Caki2 (cell line): Measurements from ENCODE around the gene MAP1LC3B2. TPM values are rescaled to one million over a fixed set of nuclear protein-coding genes. Genes with fewer than 3 reads are reported as not detected.

Experiments
- DNase-seq: peaks from one replicate; pipeline ENCODE4 v3.0.0-alpha.2; 2015; ENCODE audit warnings: low read depth
- in situ Hi-C: cut with HindIII; loops from 2 replicates; pipeline ENCODE4 v1.10.0; 2016; ENCODE audit warnings: low sequenced_read_pairs, low pct_unique_long_range_greater_than_20kb, mixed read lengths
- total RNA-seq: library from RNA; depleted of rRNA; stranded (reverse); fragments of >200 nt; shearing (Covaris generic); gene quantifications from 2 replicates; pipeline ENCODE4 v1.2.3, GENCODE V29; 2014; ENCODE audit warnings: low replicate concordance

The MAP1LC3B2 gene
- total RNA-seq, 1 experiment from 2014 or later, result not detected

DNA sequence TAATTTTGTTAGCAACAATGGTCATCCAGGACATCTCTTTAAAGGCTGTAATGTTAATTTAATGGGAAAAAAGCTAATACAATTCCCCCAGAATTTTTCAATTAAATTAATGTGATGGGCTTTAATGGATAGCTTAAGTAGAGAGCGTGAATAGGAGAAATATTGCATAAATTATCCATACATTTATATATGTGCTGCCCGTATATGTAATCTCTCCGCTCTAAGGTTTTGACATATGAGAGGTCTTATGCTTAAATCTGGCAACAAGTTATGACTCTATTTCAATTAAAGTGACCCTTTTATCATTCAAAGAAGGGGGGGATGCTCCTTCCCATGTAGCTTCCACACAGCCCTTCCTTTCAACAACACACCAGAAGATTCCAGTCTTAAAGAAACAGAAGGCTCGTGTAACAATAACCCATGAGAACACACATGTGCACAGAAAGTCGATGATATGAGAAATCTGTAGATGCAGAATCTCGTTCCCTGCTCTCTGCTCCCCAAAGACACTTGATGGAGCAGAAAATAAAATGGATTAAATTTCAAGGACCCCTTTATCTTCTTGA, 24.0 kb downstream of the MAP1LC3B2 start:
- DNase-seq, result no peak
- in situ Hi-C loops, result no loop called here

- no peak for DNase-seq
- in situ Hi-C loops, result no loop called here
Observed at GRCh38 chr12:116587270-116587669, 28.1 kb downstream of the MAP1LC3B2 start.

DNA sequence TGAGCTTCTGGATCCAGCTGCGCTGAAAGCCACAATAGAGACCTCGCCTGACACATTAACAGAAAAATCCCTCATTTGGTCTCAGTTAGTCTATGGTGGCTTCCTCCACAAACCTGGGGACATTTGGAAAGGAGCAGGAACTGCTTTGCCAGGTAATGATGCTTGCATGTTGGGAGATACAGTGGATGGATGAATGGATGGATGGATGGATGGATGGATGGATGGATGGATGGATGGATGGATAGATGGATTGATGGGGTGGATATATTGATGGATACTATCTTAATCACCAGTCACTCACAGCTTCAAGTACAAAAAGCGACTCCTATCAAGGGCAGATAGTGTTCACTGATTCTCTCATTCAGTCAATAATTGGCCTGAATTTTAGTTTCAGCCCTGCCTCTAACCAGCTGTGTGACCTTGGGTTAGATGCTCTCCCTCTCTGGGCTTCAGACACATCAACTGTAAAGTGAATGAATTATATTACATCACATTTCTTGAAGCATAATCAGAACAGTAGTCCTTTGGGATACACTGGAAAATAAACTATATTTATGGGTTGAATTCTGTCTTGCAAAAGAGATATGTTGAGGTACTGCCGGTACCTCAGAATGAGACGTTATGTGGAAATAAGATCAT, 29.3 kb downstream of the MAP1LC3B2 start:
- in situ Hi-C loops, result no loop called here

DNA sequence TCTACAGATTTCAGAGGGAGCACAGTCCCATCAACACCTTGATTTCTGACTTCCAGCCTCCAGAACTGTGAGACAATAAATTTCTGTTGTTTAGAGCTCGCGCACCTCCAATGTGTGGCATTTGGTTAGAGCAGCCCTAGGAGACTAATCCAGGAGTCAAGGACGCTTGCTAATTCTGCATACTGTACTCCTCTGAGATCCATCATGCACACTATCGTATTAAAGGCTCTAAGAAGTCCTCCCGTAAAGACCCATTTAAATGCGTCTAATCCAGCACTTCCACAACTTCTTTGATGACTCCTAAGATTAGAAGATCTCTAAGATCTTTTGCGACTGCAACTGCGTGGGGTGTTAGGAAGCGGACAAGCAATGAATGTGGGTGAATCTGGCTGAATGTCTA, 30.4 kb downstream of the MAP1LC3B2 start:
- in situ Hi-C loops, result no loop called here
- no peak for DNase-seq

More for the DNA sequence above, 29.3 kb downstream of the MAP1LC3B2 start:
- DNase-seq, result no peak

DNA sequence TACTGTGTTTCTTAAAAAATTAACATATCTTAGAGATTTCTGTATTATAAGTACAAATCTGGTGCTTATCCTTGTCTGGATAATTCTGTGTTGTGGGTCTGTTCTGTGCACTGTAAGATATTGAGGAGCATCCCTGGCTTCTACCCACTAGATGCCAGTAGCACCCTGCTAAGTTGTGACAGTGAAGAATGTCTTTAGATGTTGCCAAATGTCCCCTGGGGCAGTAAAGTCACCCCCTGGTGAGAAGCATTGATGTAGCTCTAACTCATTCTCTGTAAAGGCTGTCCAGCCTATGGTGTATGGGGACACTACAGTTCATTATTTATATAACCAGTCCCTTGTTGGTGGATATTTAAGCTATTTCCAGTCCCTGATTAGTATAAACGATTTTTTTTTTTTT, 31.4 kb downstream of the MAP1LC3B2 start:
- DNase-seq, result peak; percentile 7
- in situ Hi-C loops, result no loop called here

DNA sequence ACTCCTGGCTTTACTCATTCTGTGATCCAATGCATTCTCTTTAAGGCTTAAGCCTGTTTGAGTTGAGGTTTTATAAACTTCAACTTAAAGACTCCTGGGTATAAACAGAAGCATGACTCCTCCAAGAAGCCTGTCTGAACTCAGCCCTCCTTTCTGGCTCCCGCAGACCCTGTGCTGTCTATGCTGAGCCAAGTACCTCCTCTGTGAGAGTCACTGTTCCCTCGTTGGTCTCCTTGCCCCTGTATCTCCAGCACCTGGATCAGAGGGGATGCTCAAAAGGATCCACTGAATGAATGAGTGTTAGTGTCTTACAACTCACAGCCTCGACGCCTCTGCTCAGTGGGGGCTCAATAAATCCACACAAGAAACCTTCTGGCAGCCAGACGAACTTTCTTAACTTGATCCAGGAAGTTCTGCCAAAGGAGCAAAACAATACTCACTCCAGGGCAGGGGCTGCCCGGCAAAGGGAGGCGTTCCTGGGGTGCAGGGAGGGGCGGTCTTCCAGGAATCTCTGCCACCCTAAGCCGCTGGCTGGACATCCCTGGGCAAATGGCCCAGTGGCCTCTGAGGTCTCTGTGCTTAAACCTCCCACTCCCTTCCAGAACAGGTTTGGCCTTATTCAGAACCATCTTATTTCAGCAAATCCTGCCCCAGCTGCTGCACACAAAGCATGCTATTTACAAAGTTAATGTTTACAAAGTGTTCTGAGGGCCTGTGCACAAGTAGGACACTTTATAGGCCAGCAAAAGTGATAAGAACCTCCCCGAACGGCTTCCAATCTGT, 32.9 kb downstream of the MAP1LC3B2 start:
- DNase-seq, result no peak
- in situ Hi-C loops, result no loop called here

- in situ Hi-C loops, result no loop called here
- DNase-seq, result no peak
Observed at GRCh38 chr12:116592731-116593130, 33.5 kb downstream of the MAP1LC3B2 start.

GRCh38 chr12:116594325-116595038, 35.3 kb downstream of the MAP1LC3B2 start:
- no peak for DNase-seq
- in situ Hi-C loops, result no loop called here

DNA sequence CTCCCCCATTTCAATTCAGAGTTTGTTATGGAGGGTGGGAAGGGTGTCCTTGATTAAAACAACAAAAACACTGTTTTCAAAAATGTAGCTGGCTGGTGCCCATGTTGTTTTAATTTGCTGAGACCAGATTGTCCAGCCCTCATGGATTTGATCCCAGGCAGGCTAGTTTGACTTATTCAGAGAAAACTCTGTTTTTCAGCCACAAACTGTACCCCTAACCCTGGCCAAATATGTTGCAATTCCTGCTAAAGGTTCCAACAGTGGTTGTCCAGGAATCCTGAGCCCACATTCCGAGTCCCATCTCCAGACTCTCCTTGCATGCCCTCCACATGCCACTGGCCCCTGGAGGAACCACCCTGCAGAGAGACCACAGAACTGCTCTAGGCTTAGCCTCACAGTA, 36.0 kb downstream of the MAP1LC3B2 start:
- no peak for DNase-seq
- in situ Hi-C loops, result no loop called here

DNA sequence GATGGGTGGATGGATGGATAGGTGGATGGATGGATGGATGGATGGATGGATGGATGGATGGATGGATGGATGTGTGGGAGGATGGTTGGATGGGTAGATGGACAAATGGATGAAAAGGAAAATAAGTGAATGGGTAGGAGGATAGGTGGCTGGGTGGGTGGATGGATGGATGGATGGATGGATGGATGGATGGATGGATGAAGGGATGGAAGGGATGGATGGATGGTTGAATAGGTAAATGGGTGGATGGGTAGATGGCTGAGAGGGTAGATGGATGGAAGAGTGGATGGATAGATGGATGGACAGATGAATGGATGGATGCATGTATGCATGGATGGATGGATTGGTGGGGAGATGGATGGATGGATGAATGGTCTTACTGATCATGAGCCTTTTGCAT, 36.5 kb downstream of the MAP1LC3B2 start:
- in situ Hi-C loops, result no loop called here
- DNase-seq, result no peak

DNA sequence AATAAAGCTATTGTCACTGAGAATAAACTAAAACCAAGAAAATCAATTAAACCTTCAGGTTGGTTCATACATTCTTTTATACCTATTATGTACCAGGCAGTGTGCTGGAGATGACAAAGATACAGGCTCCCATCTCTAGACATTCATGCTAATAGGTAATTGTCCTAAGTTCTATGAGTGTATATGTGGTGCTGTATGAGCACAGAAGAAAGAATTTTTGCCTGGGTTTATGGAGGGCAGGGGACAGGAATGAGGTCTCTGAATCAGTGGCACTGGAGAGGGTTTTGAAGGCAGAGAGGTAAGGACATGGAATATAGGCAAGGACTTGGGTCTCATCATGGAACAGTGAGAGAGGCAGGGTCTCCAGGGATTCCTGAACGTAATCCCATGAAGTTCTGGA, 38.7 kb downstream of the MAP1LC3B2 start:
- DNase-seq, result no peak
- in situ Hi-C loops, result no loop called here

GRCh38 chr12:116598311-116599284, 39.4 kb downstream of the MAP1LC3B2 start:
- no peak for DNase-seq
- in situ Hi-C loops, result no loop called here

GRCh38 chr12:116599285-116600136, 40.3 kb downstream of the MAP1LC3B2 start:
- DNase-seq, result no peak
- in situ Hi-C loops, result no loop called here

DNA sequence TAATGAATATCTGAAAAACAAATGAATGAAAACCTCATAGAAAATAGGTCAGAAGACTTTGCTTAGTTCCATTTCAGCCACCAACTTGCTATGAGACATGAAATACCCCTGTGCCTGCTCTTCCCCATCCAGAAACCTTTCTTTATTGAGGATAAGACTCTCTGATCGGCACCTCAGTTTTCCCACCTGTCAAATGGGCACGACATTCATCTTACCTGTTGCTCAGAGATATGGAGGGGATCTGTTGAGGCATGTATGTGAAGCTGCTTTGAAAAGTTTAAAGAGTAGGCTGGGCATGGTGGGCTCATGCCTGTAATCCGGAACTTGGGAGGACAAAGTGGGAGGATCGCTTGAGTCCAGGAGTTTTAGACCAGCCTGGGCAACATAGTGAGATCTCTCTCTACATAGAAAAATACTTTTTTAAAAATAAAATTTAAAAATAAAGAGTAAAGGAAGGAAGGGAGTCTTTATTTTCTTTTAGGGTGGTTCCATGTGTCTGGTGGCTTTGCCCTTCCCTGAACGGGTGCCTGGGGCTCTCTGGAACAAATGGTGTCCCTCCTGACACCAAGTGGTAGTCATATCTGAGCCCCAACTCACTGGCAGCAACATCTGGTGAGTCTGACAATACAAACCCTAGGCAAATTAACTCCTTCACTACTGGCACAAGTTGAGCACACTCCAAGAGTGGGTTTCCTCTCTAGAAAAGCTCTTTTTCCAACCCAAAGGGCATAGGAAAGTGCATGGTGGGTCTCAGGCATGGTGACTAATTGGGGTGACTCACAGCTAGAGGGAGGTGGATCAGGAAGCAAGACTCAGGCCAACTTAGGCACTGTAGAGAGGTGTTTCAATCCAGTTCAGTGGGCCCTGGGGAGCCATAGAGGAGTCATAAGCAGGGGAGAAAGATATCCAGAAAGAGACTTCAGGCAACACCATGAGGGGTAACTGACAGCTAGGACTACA, 42.1 kb downstream of the MAP1LC3B2 start:
- in situ Hi-C loops, result no loop called here

GRCh38 chr12:116601933-116602810, 43.0 kb downstream of the MAP1LC3B2 start:
- in situ Hi-C loops, result no loop called here
- DNase-seq, result no peak

More for the DNA sequence above, 42.1 kb downstream of the MAP1LC3B2 start:
- no peak for DNase-seq
